Right ventricle myocardium superior (tissue), 1 donor: ENCODE results near the gene BRD3. TPM values are rescaled to one million over a fixed set of nuclear protein-coding genes. Genes with fewer than 3 reads are reported as not detected.
A peak's percentile ranks its signal among the peaks of the same experiment; 100 is the strongest.

Experiments
- ATAC-seq: fragments of 200-7000 bp; cut with Tn5 transposase; one replicate; pipeline ENCODE4 v1.9.1; 2020; ENCODE audit warnings: mild to moderate bottlenecking; ENCODE audit not compliant: poor library complexity
- DNase-seq: peaks from one replicate; pipeline ENCODE4 v3.0.0-alpha.2; 2020
- intact Hi-C: fragments of 100-400 bp; cut with DNase I; formaldehyde crosslinking; loops from one replicate; pipeline ENCODE4 v1.11.2; 2022
- total RNA-seq: library from RNA; stranded (reverse); fragmentation: NEBNext Ultra II Directional; extraction: Animal tissue kit (Norgen Biotek cat#: 25700); gene quantifications from one replicate; pipeline ENCODE4 v1.2.1, GENCODE V29; 2021
- donor health status: DM: no; HTN: yes; CAD: no; lungs with severe emphysema.

The BRD3 gene
- total RNA-seq, 1 donor from 2014 or later: 23.2 TPM

GRCh38 chr9:134057751-134058701 lies 9.8 kb downstream of the BRD3 start:
- ATAC-seq (no peak), DNase-seq (peak; percentile 38)
- intact Hi-C loops: no loop called here

- no peak for DNase-seq
- no peak for ATAC-seq
- intact Hi-C loops: no loop called here
Observed at GRCh38 chr9:134057307-134057657, 10.5 kb downstream of the BRD3 start.

GRCh38 chr9:134056483-134057306 lies 11.1 kb downstream of the BRD3 start:
- intact Hi-C loops: no loop called here
- peak; percentile 13 for ATAC-seq
- DNase-seq: peak; percentile 31

GRCh38 chr9:134055981-134056461 lies 11.8 kb downstream of the BRD3 start:
- DNase-seq (peak; percentile 90), ATAC-seq (peak; percentile 91)
- intact Hi-C loops: no loop called here

- ATAC-seq (no peak), DNase-seq (peak; percentile 33)
- intact Hi-C loops: no loop called here
Observed at GRCh38 chr9:134054891-134055811, 12.7 kb downstream of the BRD3 start.

GRCh38 chr9:134053941-134054761 lies 13.7 kb downstream of the BRD3 start:
- DNase-seq (peak; percentile 40), ATAC-seq (no peak)
- intact Hi-C loops: no loop called here

GRCh38 chr9:134053401-134053871 lies 14.4 kb downstream of the BRD3 start:
- ATAC-seq (no peak), DNase-seq (peak; percentile 32)
- intact Hi-C loops: no loop called here

GRCh38 chr9:134052941-134053340 lies 14.9 kb downstream of the BRD3 start:
- no peak for ATAC-seq
- no peak for DNase-seq
- intact Hi-C loops: no loop called here

- intact Hi-C loops: no loop called here
- DNase-seq (no peak), ATAC-seq (no peak)
Observed at GRCh38 chr9:134052491-134052890, 15.3 kb downstream of the BRD3 start.

GRCh38 chr9:134051319-134051718 lies 16.5 kb downstream of the BRD3 start:
- ATAC-seq: no peak
- intact Hi-C loops: no loop called here
- peak; percentile 33 for DNase-seq

- intact Hi-C loops: no loop called here
- no peak for DNase-seq
Observed at GRCh38 chr9:134050726-134051125, 17.1 kb downstream of the BRD3 start.

GRCh38 chr9:134049772-134050588 lies 17.8 kb downstream of the BRD3 start:
- ATAC-seq (peak; percentile 3), DNase-seq (peak; percentile 37)
- intact Hi-C loops: no loop called here

More at GRCh38 chr9:134050726-134051125, 17.1 kb downstream of the BRD3 start:
- ATAC-seq: no peak

- ATAC-seq (peak; percentile 88), DNase-seq (peak; percentile 84)
- intact Hi-C loops: no loop called here
Observed at GRCh38 chr9:134049236-134049635, 18.6 kb downstream of the BRD3 start.

GRCh38 chr9:134048582-134048968 lies 19.3 kb downstream of the BRD3 start:
- intact Hi-C loops: no loop called here
- no peak for DNase-seq
- no peak for ATAC-seq

GRCh38 chr9:134047868-134048581 lies 19.8 kb downstream of the BRD3 start:
- DNase-seq (no peak), ATAC-seq (no peak)
- intact Hi-C loops: no loop called here
